Upper lobe of left lung (tissue), 6 donors: ENCODE measurements around the gene IP6K3. TPM values are rescaled to one million over a fixed set of nuclear protein-coding genes. Genes with fewer than 3 reads are reported as not detected.
A peak's percentile ranks its signal among the peaks of the same experiment; 100 is the strongest.

Source experiments
- ATAC-seq, 2 donors: fragments of 200-7000 bp; cut with Tn5 transposase; one replicate each; pipeline ENCODE4 v1.9.1; 2022; ENCODE audit warnings: mild to moderate bottlenecking in 2 of 2, moderate library complexity in 2 of 2; ENCODE audit not compliant: low FRiP score in 2 of 2
- DNase-seq, 2 donors: peaks; one replicate each; pipeline ENCODE4 v3.0.0-alpha.2; 2019 to 2020
- H3K27ac ChIP-seq, 4 donors: fragments of 200-600 bp; sonication (generic); one replicate each; pipeline ENCODE4 v1.5.1; 2016 to 2019
- H3K27me3 ChIP-seq, 4 donors: fragments of 200-600 bp; sonication (generic); one replicate each; pipeline ENCODE4 v1.5.1; 2017 to 2019
- H3K36me3 ChIP-seq, 4 donors: fragments of 200-600 bp; sonication (generic); one replicate each; pipeline ENCODE4 v1.5.1; 2016 to 2019
- H3K4me1 ChIP-seq, 4 donors: fragments of 200-600 bp; sonication (generic); one replicate each; pipeline ENCODE4 v1.5.1; 2018 to 2019
- H3K4me3 ChIP-seq, 4 donors: fragments of 200-600 bp; sonication (generic); one replicate each; pipeline ENCODE4 v1.5.1; 2017 to 2019; ENCODE audit warnings: mild to moderate bottlenecking in 2 of 4, moderate library complexity in 1 of 4
- H3K9me3 ChIP-seq, 4 donors: fragments of 200-600 bp; sonication (generic); one replicate each; pipeline ENCODE4 v1.5.1; 2018 to 2019
- CTCF ChIP-seq, 6 experiments: fragments of 450-650 bp in 4 of 6; fragments of 200-600 bp in 2 of 6; sonication (generic) in 2 of 6; IDR thresholded peaks; one replicate each; pipeline ENCODE4 v1.5.1; 2016 to 2019; ENCODE audit warnings: antibody characterized with exemption in 6 of 6
- EP300 ChIP-seq, 4 donors: sonication (generic); formaldehyde crosslinking; IDR thresholded peaks; one replicate each; pipeline ENCODE4 v1.5.1; 2017; ENCODE audit warnings: antibody characterized with exemption in 4 of 4, control low read depth in 2 of 4
- POLR2A ChIP-seq, 4 donors: fragments of 450-650 bp; IDR thresholded peaks; one replicate each; pipeline ENCODE4 v1.5.1; 2016 to 2017; ENCODE audit warnings: antibody characterized with exemption in 4 of 4, mild to moderate bottlenecking in 2 of 4
- POLR2AphosphoS5 ChIP-seq, 2 donors: sonication (generic); formaldehyde crosslinking; IDR thresholded peaks; one replicate each; pipeline ENCODE4 v1.5.1; 2017; ENCODE audit warnings: antibody characterized with exemption in 2 of 2
- WGBS, 2 donors: methylation state at CpG; one replicate each; pipeline ENCODE4 v1.1.5; 2017 to 2018; 5-methylcytosine and 5-hydroxymethylcytosine counted together
- total RNA-seq, 6 donors: library from RNA; depleted of rRNA in 4 of 6; stranded (reverse); fragments of >200 nt in 4 of 6; gene quantifications; one replicate each; pipeline versions ENCODE4 v1.1.0 to v1.2.1, GENCODE V29; 2016 to 2021
- donor health status: DM: no; HTN: no; CAD: no; lungs with moderate emphysema.
- donor health status: DM: no; HTN: yes; CAD: no; lungs with severe emphysema.

The IP6K3 gene
- total RNA-seq, 6 donors from 2014 or later, result 1.9 to 11.5 (median 4.9) TPM

- Histone ChIP-seq H3K4me1 (peaks cover 0 to 5% (median 2%) of the 10 kb centered on the region in 4 donors), H3K4me3 (no peak overlapping the region), H3K9me3 (no peaks in the 10 kb centered on the region), H3K27me3 (no peaks in the 10 kb centered on the region), H3K27ac (no peak overlapping the region), H3K36me3 (no peaks in the 10 kb centered on the region)
- DNase-seq, result no peak
- ATAC-seq, result no peak
- TF ChIP-seq POLR2A (IDR thresholded peaks at IDR 0.05), result no peak
- no peak for TF ChIP-seq EP300 (IDR thresholded peaks at IDR 0.05)
- no peak for TF ChIP-seq CTCF (IDR thresholded peaks at IDR 0.05)
- WGBS, 2 donors, result 77 to 90% methylated on average over 11 to 12 of the region's 12 CpGs
These were observed 9.7 kb upstream of the IP6K3 start for GRCh38 chr6:33756211-33756954.

GRCh38 chr6:33755070-33755869 is 8.6 kb upstream of the IP6K3 start:
- Histone ChIP-seq H3K4me3 (no peak overlapping the region), H3K4me1 (peaks cover 0 to 5% (median 0%) of the 10 kb centered on the region in 4 donors), H3K9me3 (no peaks in the 10 kb centered on the region), H3K36me3 (no peaks in the 10 kb centered on the region), H3K27me3 (no peaks in the 10 kb centered on the region), H3K27ac (no peak overlapping the region)
- TF ChIP-seq CTCF (IDR thresholded peaks at IDR 0.05), result no peak
- no peak for TF ChIP-seq POLR2A (IDR thresholded peaks at IDR 0.05)
- TF ChIP-seq EP300 (IDR thresholded peaks at IDR 0.05), result no peak
- no peak for TF ChIP-seq POLR2AphosphoS5 (IDR thresholded peaks at IDR 0.05)
- DNase-seq (peak in 1 of 2 donors; percentile 54), ATAC-seq (no peak)
- WGBS, 2 donors, result 83% methylated on average over 12 to 13 of the region's 13 CpGs

GRCh38 chr6:33754222-33754621 is 7.5 kb upstream of the IP6K3 start:
- Histone ChIP-seq H3K4me1 (peaks cover 0 to 5% (median 0%) of the 10 kb centered on the region in 4 donors), H3K36me3 (no peaks in the 10 kb centered on the region), H3K27me3 (no peaks in the 10 kb centered on the region), H3K27ac (no peak overlapping the region), H3K4me3 (no peak overlapping the region), H3K9me3 (no peaks in the 10 kb centered on the region)
- ATAC-seq, result no peak
- 86 to 88% methylated on average over 11 of the region's 11 CpGs for WGBS, 2 donors
- DNase-seq, result no peak
- TF ChIP-seq EP300 (IDR thresholded peaks at IDR 0.05) (no peak), CTCF (IDR thresholded peaks at IDR 0.05) (no peak), POLR2AphosphoS5 (IDR thresholded peaks at IDR 0.05) (no peak), POLR2A (IDR thresholded peaks at IDR 0.05) (no peak)

- DNase-seq, result no peak
- H3K4me3 ChIP-seq, result no peak overlapping the region
- ATAC-seq, result no peak
- 90 to 100% methylated on average over 1 of the region's 1 CpG for WGBS, 2 donors
- H3K36me3 ChIP-seq, result no peaks in the 10 kb centered on the region
- no peaks in the 10 kb centered on the region for H3K9me3 ChIP-seq
- no peak overlapping the region for H3K27ac ChIP-seq
- no peak for TF ChIP-seq POLR2AphosphoS5 (IDR thresholded peaks at IDR 0.05)
- TF ChIP-seq EP300 (IDR thresholded peaks at IDR 0.05), result no peak
- no peak for TF ChIP-seq POLR2A (IDR thresholded peaks at IDR 0.05)
- TF ChIP-seq CTCF (IDR thresholded peaks at IDR 0.05), result no peak
- peaks cover 0 to 5% (median 0%) of the 10 kb centered on the region in 4 donors for H3K4me1 ChIP-seq
- no peaks in the 10 kb centered on the region for H3K27me3 ChIP-seq
These were observed 5.9 kb upstream of the IP6K3 start for GRCh38 chr6:33752646-33753015.
